Spinal cord (tissue), 10 donors: ENCODE results near the gene LIPJ. TPM values are rescaled to one million over a fixed set of nuclear protein-coding genes. Genes with fewer than 3 reads are reported as not detected.
A peak's percentile ranks its signal among the peaks of the same experiment; 100 is the strongest.

Experiments used
- DNase-seq, 6 donors: peaks; one replicate each; pipeline versions ENCODE4 v3.0.0 to v3.0.0-alpha.2; 2013 to 2015; ENCODE audit warnings: low spot score in 6 of 6, low read depth in 4 of 6
- H3K27ac ChIP-seq: one replicate; pipeline ENCODE4 v1.5.1; 2013; ENCODE audit warnings: low read depth, low read length, control low read depth
- H3K27me3 ChIP-seq: one replicate; pipeline ENCODE4 v1.6.1; 2013; ENCODE audit warnings: low read length; ENCODE audit not compliant: control insufficient read depth, insufficient read depth
- H3K36me3 ChIP-seq: one replicate; pipeline ENCODE4 v1.6.1; 2013; ENCODE audit warnings: low read length; ENCODE audit not compliant: control insufficient read depth, insufficient read depth
- H3K4me1 ChIP-seq: one replicate; pipeline ENCODE4 v1.6.1; 2013; ENCODE audit warnings: low read length; ENCODE audit not compliant: control insufficient read depth, insufficient read depth
- H3K4me3 ChIP-seq: one replicate; pipeline ENCODE4 v1.5.1; 2013; ENCODE audit warnings: low read depth, low read length, control low read depth
- H3K9me3 ChIP-seq: one replicate; pipeline ENCODE4 v1.6.1; 2013; ENCODE audit warnings: low read length; ENCODE audit not compliant: control insufficient read depth, insufficient read depth
- WGBS: methylation state at CpG from one replicate; pipeline ENCODE4 v1.1.5; 2013; ENCODE audit warnings: missing lambda C conversion rate; ENCODE audit not compliant: insufficient coverage; 5-methylcytosine and 5-hydroxymethylcytosine counted together
- polyA plus RNA-seq, 2 donors: library from polyadenylated mRNA; unstranded; fragments of 120-200 nt; gene quantifications; one replicate each; pipeline ENCODE4 v1.2.1, GENCODE V29; 2013; ENCODE audit not compliant: insufficient read length in 2 of 2
- total RNA-seq, 2 donors: library from RNA; depleted of rRNA in 1 of 2; stranded (reverse); fragments of 120-200 nt in 1 of 2; fragments of >200 nt in 1 of 2; gene quantifications; one replicate each; pipeline versions ENCODE4 v1.2.3 to v1.2.4, GENCODE V29; 2013 to 2014
- donor health status: healthy.

The LIPJ gene
- total and polyA plus RNA-seq, 4 donors, result 0.28 to 0.73 (median 0.35) TPM

- WGBS, result no CpG with 5 or more reads among the region's 2 CpGs
- Histone ChIP-seq H3K27ac (no peak overlapping the region), H3K9me3 (no peaks in the 10 kb centered on the region)
These were observed 33.3 kb upstream of the LIPJ start for GRCh38 chr10:88553116-88553752.

GRCh38 chr10:88555190-88555908 lies 31.2 kb upstream of the LIPJ start:
- H3K4me3 ChIP-seq, result no peak overlapping the region
- DNase-seq, result no peak
- H3K27me3 ChIP-seq, result no peaks in the 10 kb centered on the region
- H3K36me3 ChIP-seq, result no peaks in the 10 kb centered on the region
- H3K27ac ChIP-seq, result no peak overlapping the region
- no peaks in the 10 kb centered on the region for H3K9me3 ChIP-seq
- WGBS, result 94% methylated on average over 4 of the region's 7 CpGs
- no peaks in the 10 kb centered on the region for H3K4me1 ChIP-seq

More at GRCh38 chr10:88553116-88553752, 33.3 kb upstream of the LIPJ start:
- Histone ChIP-seq H3K4me3 (no peak overlapping the region), H3K36me3 (no peaks in the 10 kb centered on the region), H3K27me3 (no peaks in the 10 kb centered on the region), H3K4me1 (no peaks in the 10 kb centered on the region)
- peak; percentile 43 to 93 (median 60) for DNase-seq

DNA sequence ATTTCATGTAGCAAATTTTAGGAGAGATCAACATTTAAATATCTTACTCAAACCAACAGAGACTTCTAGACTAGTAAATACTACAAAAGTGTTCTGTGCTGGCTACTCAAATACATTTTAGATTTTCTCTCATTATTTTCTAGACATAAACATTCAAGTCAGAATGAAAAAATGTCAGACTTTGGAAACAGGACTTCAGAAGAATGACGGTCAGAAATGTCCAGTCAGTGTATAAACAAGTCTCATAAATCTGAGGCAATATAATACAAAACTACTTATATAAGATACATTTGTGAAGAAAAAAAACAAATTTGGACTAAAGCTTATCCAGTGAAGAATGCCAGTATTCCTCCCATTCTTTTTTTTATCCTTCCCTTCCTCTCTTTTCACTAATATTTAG lies 29.3 kb upstream of the LIPJ start:
- Histone ChIP-seq H3K27me3 (no peaks in the 10 kb centered on the region), H3K4me1 (no peaks in the 10 kb centered on the region), H3K27ac (no peak overlapping the region), H3K36me3 (no peaks in the 10 kb centered on the region), H3K9me3 (no peaks in the 10 kb centered on the region), H3K4me3 (no peak overlapping the region)
- no CpG with 5 or more reads among the region's 1 CpG for WGBS
- DNase-seq, result no peak

DNA sequence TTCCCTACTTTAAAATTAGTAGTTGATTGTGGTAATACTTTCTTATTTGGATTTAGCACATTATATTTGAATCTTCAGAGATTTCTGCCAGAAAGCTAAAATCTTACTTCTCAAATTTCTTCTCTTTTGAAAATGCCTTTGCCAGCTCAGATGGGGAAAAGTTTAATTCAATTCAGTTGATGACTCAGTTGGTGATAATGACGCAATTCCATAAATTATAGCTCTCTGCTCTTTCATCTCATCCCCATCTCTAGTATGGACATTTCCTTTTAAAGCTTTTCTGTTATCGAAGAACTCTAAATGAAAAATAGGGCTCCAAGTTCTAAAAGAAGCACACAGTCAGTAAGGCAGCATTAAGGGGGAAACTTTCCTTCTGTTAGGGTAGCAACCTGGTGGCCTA lies 28.9 kb upstream of the LIPJ start:
- Histone ChIP-seq H3K27me3 (no peaks in the 10 kb centered on the region), H3K36me3 (no peaks in the 10 kb centered on the region), H3K4me3 (no peak overlapping the region), H3K4me1 (no peaks in the 10 kb centered on the region), H3K27ac (no peak overlapping the region), H3K9me3 (no peaks in the 10 kb centered on the region)
- WGBS, result no CpG with 5 or more reads among the region's 2 CpGs
- no peak for DNase-seq

DNA sequence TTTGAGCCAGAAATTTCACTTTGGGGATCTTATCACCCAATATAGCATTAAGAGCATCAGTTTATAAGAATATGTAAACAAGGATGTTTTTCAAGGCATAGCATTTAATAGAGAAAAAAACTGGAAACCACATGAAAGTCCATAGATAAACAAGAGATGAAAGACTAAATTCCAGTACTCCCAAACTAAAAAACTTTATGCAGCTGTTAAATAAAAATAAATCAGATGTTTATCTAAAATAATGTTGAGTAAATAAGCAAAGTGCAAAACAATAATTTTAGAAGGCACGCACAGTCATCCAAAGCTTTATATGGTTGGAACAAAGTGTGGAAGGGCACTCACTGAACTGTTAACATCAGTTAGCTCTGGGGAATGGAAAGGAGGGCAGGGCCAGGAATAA lies 24.4 kb upstream of the LIPJ start:
- Histone ChIP-seq H3K4me3 (no peak overlapping the region), H3K36me3 (no peaks in the 10 kb centered on the region), H3K9me3 (no peaks in the 10 kb centered on the region), H3K27me3 (no peaks in the 10 kb centered on the region), H3K4me1 (no peaks in the 10 kb centered on the region), H3K27ac (no peak overlapping the region)
- 83% methylated on average over 1 of the region's 1 CpG for WGBS
- no peak for DNase-seq

DNA sequence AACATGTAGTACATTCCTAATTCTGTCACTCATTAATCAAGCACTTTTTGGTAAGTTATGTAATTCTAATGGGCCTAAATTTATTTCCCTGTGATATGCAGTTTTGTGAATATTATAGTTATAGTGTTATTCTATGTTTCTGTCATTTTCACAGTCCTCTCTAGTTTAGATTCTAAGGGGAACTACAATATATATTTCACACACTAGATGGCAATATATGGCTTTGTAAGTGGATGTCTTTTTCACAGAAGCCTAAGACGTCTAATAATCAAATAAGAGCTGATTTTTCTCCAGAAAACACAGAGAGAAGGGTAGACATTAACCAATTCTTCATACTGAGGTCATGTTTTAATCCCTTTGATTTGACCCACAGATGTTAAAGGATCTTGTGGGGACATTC lies 21.5 kb upstream of the LIPJ start:
- WGBS, result no CpG with 5 or more reads among the region's 1 CpG
- Histone ChIP-seq H3K27me3 (no peaks in the 10 kb centered on the region), H3K4me3 (no peak overlapping the region), H3K9me3 (no peaks in the 10 kb centered on the region), H3K4me1 (no peaks in the 10 kb centered on the region), H3K27ac (no peak overlapping the region), H3K36me3 (no peaks in the 10 kb centered on the region)
- peak in 2 of 6 donors; percentile 50 to 81 for DNase-seq

GRCh38 chr10:88582411-88582805 lies 4.2 kb upstream of the LIPJ start:
- Histone ChIP-seq H3K9me3 (no peaks in the 10 kb centered on the region), H3K36me3 (no peaks in the 10 kb centered on the region), H3K4me1 (peaks cover 7% of the 10 kb centered on the region), H3K27ac (peak overlapping the region; percentile 92), H3K27me3 (no peaks in the 10 kb centered on the region), H3K4me3 (peak overlapping the region; percentile 76)
- 0% methylated on average over 4 of the region's 4 CpGs for WGBS
- peak in 1 of 6 donors; percentile 35 for DNase-seq

DNA sequence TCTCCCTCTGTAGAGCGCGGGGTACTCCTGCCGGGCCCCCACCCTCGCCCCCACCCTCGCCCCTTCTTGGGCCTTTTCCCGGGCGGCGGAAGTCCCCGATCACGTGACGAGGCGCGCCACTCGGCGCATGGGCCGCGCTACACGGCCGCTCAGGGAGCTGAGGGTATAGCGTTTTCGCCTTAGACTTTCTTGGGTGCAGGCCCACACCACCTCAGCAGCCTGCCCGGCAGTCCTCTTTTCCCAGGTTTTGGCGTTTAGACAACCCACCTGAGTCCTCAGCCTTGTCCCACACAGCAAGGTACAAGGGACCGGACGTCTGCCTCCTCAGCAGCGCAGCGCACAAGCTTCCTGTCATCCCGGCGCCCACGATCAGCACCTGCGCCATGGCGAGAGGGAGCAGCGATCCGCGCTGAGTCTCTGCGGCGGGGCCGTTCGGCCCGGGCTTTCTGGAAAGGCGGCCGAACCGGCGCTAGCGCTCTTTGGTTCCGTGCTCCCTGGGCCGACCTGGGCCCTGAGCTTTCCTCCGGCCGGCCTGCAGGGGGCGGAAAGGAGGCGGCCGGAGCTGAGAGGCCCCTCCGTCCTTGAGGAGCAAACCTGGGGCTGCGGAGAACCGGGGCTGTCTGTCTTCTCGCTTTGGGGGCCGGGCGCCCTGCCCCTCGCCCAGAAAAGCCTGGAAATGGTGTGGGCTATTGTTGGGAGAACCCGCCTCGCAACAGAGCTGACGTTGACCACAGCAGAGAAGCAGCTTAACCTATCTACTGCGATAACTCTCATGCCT lies 3.6 kb upstream of the LIPJ start, which contains the start of gene RNLS:
Gene RNLS (minus strand): TSS at position 513 of the 778 bp plus-strand sequence.
- peak; percentile 55 to 93 (median 74) for DNase-seq
- Histone ChIP-seq H3K27ac (peak within 1 kb of the TSS; percentile 92), H3K36me3 (no peaks in the 10 kb centered on the region), H3K4me3 (peak within 1 kb of the TSS; percentile 76), H3K27me3 (no peaks in the 10 kb centered on the region), H3K4me1 (peaks cover 7% of the 10 kb centered on the region), H3K9me3 (no peaks in the 10 kb centered on the region)
- under 1% methylated on average over 62 of the region's 63 CpGs for WGBS

DNA sequence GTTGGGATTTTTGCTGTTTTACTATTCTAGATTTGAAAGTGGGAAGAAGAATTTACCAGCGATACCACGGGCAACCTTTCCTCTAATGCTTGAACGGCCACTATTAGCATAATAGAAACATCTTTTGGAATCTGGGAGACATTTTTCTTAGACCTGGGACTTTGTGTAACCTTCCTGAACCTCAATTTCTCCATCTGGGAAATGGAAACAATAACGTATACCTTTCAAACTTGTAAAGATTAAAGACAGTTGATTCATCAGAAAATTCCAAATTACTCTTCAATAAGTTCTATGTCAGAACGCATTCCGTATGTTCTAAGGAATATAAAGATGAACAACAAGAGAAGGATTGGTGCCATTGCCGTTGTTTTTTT lies 3.0 kb upstream of the LIPJ start:
- Histone ChIP-seq H3K36me3 (no peaks in the 10 kb centered on the region), H3K4me3 (peak overlapping the region; percentile 76), H3K27me3 (no peaks in the 10 kb centered on the region), H3K9me3 (no peaks in the 10 kb centered on the region), H3K27ac (peak overlapping the region; percentile 92), H3K4me1 (peaks cover 7% of the 10 kb centered on the region)
- no CpG with 5 or more reads among the region's 7 CpGs for WGBS
- no peak for DNase-seq
